GM12878 (cell line): ENCODE data around the gene SAXO1. TPM values are rescaled to one million over a fixed set of nuclear protein-coding genes. Genes with fewer than 3 reads are reported as not detected.

Source experiments
- ATAC-seq: fragments of 200-7000 bp; cut with Tn5 transposase; 3 replicates; pipeline ENCODE4 v1.9.1; 2020; ENCODE audit warnings: mild to moderate bottlenecking, moderate library complexity
- BruUV-seq: library from RNA; stranded (reverse); fragments of 400-500 nt; replicated peaks from 2 replicates; lab custom pipeline; 2021; lab: Mats Ljungman, UMichigan
- CTCF ChIA-PET: fragments of 300-600 bp; sonication (Branson Sonifier 250); formaldehyde crosslinking; extraction: SDS; loops from one replicate; lab custom pipeline; 2021; ENCODE audit warnings: inconsistent platforms; lab: Yijun Ruan, JAX
- POLR2A ChIA-PET: fragments of 350-600 bp; formaldehyde crosslinking; extraction: SDS; loops from one replicate; lab custom pipeline; 2021; ENCODE audit warnings: inconsistent platforms; lab: Charles Lee
- RAD21 ChIA-PET: fragments of 300-600 bp; sonication (Branson Sonifier 250); formaldehyde crosslinking; loops from one replicate; lab custom pipeline; 2023; ENCODE audit warnings: antibody characterized with exemption; ENCODE audit not compliant: unreplicated experiment; lab: Charles Lee
- SMC1A ChIA-PET: fragments of 300-600 bp; sonication (Branson Sonifier 250); formaldehyde crosslinking; loops from one replicate; lab custom pipeline; 2023; ENCODE audit not compliant: unreplicated experiment, uncharacterized antibody; lab: Charles Lee
- DNase-seq: peaks from one replicate; pipeline ENCODE4 v3.0.0-alpha.2; 2011; ENCODE audit warnings: low read depth, low spot score
- FAIRE-seq: peaks from 3 replicates; lab custom pipeline; 2011; peaks lifted over from hg19 to GRCh38; lab: Jason Lieb, UNC
- H2AFZ ChIP-seq: 2 replicates; pipeline ENCODE4 v1.6.0; 2011; ENCODE audit warnings: low read depth, low read length, control low read depth; ENCODE audit not compliant: control insufficient read depth
- H3K27ac ChIP-seq: 2 replicates; pipeline ENCODE4 v1.5.1; 2011; ENCODE audit warnings: control low read depth; ENCODE audit not compliant: control insufficient read depth, insufficient read depth
- H3K27me3 ChIP-seq, 2 experiments: replicated peaks in 1 of 2; 2 replicates each; pipeline versions ENCODE4 v1.6.0 to v1.6.1; 2011; ENCODE audit warnings: low read length in 1 of 2; ENCODE audit not compliant: control insufficient read depth in 2 of 2, insufficient read depth in 2 of 2
- H3K36me3 ChIP-seq, 2 experiments: 2 replicates each; pipeline ENCODE4 v1.5.1; 2011; ENCODE audit warnings: low read length in 1 of 2; ENCODE audit not compliant: control insufficient read depth in 2 of 2, insufficient read depth in 2 of 2
- H3K4me1 ChIP-seq: 2 replicates; pipeline ENCODE4 v1.6.1; 2011; ENCODE audit warnings: mild to moderate bottlenecking, low read length, moderate library complexity, mixed read lengths; ENCODE audit not compliant: control insufficient read depth, insufficient read depth
- H3K4me2 ChIP-seq: 2 replicates; pipeline ENCODE4 v1.6.0; 2011; ENCODE audit warnings: control low read depth; ENCODE audit not compliant: control insufficient read depth, insufficient read depth
- H3K4me3 ChIP-seq: fragments of 200-600 bp; sonication (generic); 2 replicates; pipeline ENCODE4 v1.5.1; 2016
- H3K79me2 ChIP-seq: 2 replicates; pipeline ENCODE4 v1.6.0; 2011; ENCODE audit warnings: low read length; ENCODE audit not compliant: control insufficient read depth, insufficient read depth
- H3K9ac ChIP-seq: 2 replicates; pipeline ENCODE4 v1.8.0; 2011; ENCODE audit warnings: low read length, control low read depth, mixed read lengths; ENCODE audit not compliant: control insufficient read depth, insufficient read depth
- H3K9me3 ChIP-seq: replicated peaks from 3 replicates; pipeline ENCODE4 v1.5.1; 2011; ENCODE audit warnings: mild to moderate bottlenecking, low read length; ENCODE audit not compliant: control insufficient read depth, insufficient read depth
- H4K20me1 ChIP-seq: 2 replicates; pipeline ENCODE4 v1.6.0; 2011; ENCODE audit not compliant: control insufficient read depth, insufficient read depth
- BHLHE40 ChIP-seq, 2 experiments: fragments of 450-650 bp in 1 of 2; IDR thresholded peaks; 2 replicates each; pipeline ENCODE4 v1.6.1; 2011 to 2017; ENCODE audit warnings: low read depth in 2 of 2, borderline replicate concordance in 1 of 2, improper control_type of control experiment in 1 of 2, low read length in 1 of 2, mild to moderate bottlenecking in 1 of 2
- CBX3 ChIP-seq: fragments of 200-600 bp; sonication (generic); IDR thresholded peaks from 2 replicates; pipeline ENCODE4 v1.6.1; 2016; ENCODE audit warnings: low read depth, borderline replicate concordance
- EGR1 ChIP-seq, 2 experiments: IDR thresholded peaks; 1 replicate in 1 of 2; 2 replicates in 1 of 2; pipeline ENCODE4 v1.6.1; 2011 to 2012; ENCODE audit warnings: low read depth in 2 of 2, low read length in 2 of 2, borderline replicate concordance in 1 of 2, mild to moderate bottlenecking in 1 of 2, moderate library complexity in 1 of 2
- MLLT1 ChIP-seq: fragments of 450-650 bp; IDR thresholded peaks from 2 replicates; pipeline ENCODE4 v1.6.1; 2016; ENCODE audit warnings: mild to moderate bottlenecking
- POU2F2 ChIP-seq: IDR thresholded peaks from 3 replicates; pipeline ENCODE4 v1.6.1; 2011; ENCODE audit warnings: low read depth, mild to moderate bottlenecking, low read length, borderline replicate concordance
- RBBP5 ChIP-seq: fragments of 200-600 bp; sonication (generic); conservative IDR thresholded peaks from 2 replicates; pipeline ENCODE4 v1.6.1; 2016
- SMAD1 ChIP-seq: fragments of 450-650 bp; IDR thresholded peaks from 2 replicates; pipeline ENCODE4 v1.6.1; 2018; ENCODE audit warnings: mild to moderate bottlenecking, low read depth; ENCODE audit not compliant: partially characterized antibody
- ZNF207 ChIP-seq: fragments of 450-650 bp; IDR thresholded peaks from 2 replicates; pipeline ENCODE4 v1.6.1; 2014; ENCODE audit warnings: antibody characterized with exemption, mild to moderate bottlenecking, borderline replicate concordance
- ZNF274 ChIP-seq: IDR thresholded peaks from one replicate; pipeline ENCODE4 v1.8.0; 2011; ENCODE audit not compliant: insufficient read length, insufficient read depth
- ZZZ3 ChIP-seq: IDR thresholded peaks from 2 replicates; pipeline ENCODE4 v1.6.1; 2011; ENCODE audit warnings: low read depth; ENCODE audit not compliant: control insufficient read depth, insufficient read length
- WGBS: methylation state at CpG from one replicate; pipeline ENCODE4 v1.1.6; 2016; ENCODE audit warnings: low lambda C conversion rate; ENCODE audit not compliant: insufficient replicate concordance, insufficient coverage; ENCODE audit errors: missing lambda C conversion rate; 5-methylcytosine and 5-hydroxymethylcytosine counted together
- in situ Hi-C: fragments of 300-500 bp; cut with MboI; formaldehyde crosslinking; loops from 9 replicates; pipeline ENCODE4 v1.14.3; 2018; ENCODE audit warnings: mixed read lengths
- intact Hi-C: fragments of 100-400 bp; cut with micrococcal nuclease; formaldehyde crosslinking; loops from one replicate; pipeline ENCODE4 v1.14.2; 2022; ENCODE audit not compliant: unreplicated experiment
- polyA plus RNA-seq, 11 experiments: library from polyadenylated mRNA; depleted of rRNA in 4 of 11; unstranded in 6 of 11; stranded (reverse) in 5 of 11; fragments of >200 nt; fragmentation: Nextera tagmentation in 4 of 11; fragmentation: Illumina TruSeq in 1 of 11; extraction: Ambion mirVana in 4 of 11; extraction: Trizol in 1 of 11; gene quantifications; 1 replicate in 1 of 11; 2 replicates in 10 of 11; pipeline versions ENCODE4 v1.2.1 to v1.2.3, GENCODE V29; 2011 to 2016; ENCODE audit warnings: inconsistent platforms in 2 of 11, missing spikeins in 2 of 11, low read depth in 1 of 11
- total RNA-seq, 4 experiments: library from RNA; depleted of rRNA in 3 of 4; stranded (reverse); fragments of >200 nt in 3 of 4; fragmentation: Illumina TruSeq in 1 of 4; extraction: Trizol in 1 of 4; gene quantifications; 2 replicates each; pipeline versions ENCODE4 v1.2.1 to v1.2.3, GENCODE V29; 2013 to 2021
- TF ChIP-seq, protein P1 (sequence below): fragments of 150-350 bp; IDR thresholded peaks from 2 replicates; pipeline ENCODE4 v1.6.1; 2016; ENCODE audit warnings: low read depth, low read length

SAXO1 gene
- total and polyA plus RNA-seq, 10 of the 15 experiments (the other 5 are each of a cell fraction or from before 2014, with no cell fraction given): under 0.01 to 0.01 TPM; not detected in 8

- no CpG with 5 or more reads among the region's 1 CpG for WGBS
- H3K27ac ChIP-seq: no peak overlapping the region
These were observed 52.8 kb downstream of the SAXO1 start for GRCh38 chr9:18980189-18980588.

DNA sequence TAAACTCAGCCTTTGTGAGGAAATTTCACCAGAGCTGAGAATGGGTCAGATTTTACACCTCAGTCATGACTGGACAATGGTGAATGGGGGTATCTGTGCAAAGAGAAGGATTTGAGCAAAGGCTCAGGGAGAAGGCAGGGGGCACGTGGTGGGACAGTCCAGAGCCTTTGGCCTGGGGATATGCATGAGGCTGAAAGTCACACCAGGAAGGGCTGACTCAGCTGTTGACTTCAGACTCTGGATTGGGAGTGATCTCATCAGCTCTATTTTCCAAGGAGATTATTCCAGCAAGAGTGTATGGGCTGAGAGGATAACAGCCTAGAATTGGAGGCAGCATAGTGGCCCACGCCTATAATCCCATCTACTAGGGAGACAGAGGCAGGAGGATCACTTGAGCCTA lies 53.6 kb downstream of the SAXO1 start:
- ChIA-PET POLR2A (no interaction called here), RAD21 (no interaction called here), CTCF (no interaction called here), SMC1A (no interaction called here)
- ATAC-seq: no peak
- intact Hi-C loops (no loop called here), in situ Hi-C loops (no loop called here)
- Histone ChIP-seq H4K20me1 (no peaks in the 10 kb centered on the region), H3K4me2 (no peak overlapping the region), H3K9me3 (no peaks in the 10 kb centered on the region), H3K9ac (no peak overlapping the region), H3K27me3 (no peaks in the 10 kb centered on the region; a peak in 1 of 4 replicates), H3K4me3 (no peak overlapping the region), H3K79me2 (no peaks in the 10 kb centered on the region), H2AFZ (no peak overlapping the region), H3K4me1 (no peaks in the 10 kb centered on the region), H3K36me3 (no peaks in the 10 kb centered on the region), H3K27ac (no peak overlapping the region)
- BruUV-seq: no TSS peak
- DNase-seq: no peak
- FAIRE-seq: no peak
- WGBS: 0% methylated on average over 2 of the region's 2 CpGs
- TF ChIP-seq, protein P1, sequence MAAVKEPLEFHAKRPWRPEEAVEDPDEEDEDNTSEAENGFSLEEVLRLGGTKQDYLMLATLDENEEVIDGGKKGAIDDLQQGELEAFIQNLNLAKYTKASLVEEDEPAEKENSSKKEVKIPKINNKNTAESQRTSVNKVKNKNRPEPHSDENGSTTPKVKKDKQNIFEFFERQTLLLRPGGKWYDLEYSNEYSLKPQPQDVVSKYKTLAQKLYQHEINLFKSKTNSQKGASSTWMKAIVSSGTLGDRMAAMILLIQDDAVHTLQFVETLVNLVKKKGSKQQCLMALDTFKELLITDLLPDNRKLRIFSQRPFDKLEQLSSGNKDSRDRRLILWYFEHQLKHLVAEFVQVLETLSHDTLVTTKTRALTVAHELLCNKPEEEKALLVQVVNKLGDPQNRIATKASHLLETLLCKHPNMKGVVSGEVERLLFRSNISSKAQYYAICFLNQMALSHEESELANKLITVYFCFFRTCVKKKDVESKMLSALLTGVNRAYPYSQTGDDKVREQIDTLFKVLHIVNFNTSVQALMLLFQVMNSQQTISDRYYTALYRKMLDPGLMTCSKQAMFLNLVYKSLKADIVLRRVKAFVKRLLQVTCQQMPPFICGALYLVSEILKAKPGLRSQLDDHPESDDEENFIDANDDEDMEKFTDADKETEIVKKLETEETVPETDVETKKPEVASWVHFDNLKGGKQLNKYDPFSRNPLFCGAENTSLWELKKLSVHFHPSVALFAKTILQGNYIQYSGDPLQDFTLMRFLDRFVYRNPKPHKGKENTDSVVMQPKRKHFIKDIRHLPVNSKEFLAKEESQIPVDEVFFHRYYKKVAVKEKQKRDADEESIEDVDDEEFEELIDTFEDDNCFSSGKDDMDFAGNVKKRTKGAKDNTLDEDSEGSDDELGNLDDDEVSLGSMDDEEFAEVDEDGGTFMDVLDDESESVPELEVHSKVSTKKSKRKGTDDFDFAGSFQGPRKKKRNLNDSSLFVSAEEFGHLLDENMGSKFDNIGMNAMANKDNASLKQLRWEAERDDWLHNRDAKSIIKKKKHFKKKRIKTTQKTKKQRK: no peak
- TF ChIP-seq SMAD1 (no peak), ZNF207 (no peak), EGR1 (IDR thresholded peaks at IDR 0.05; ENCODE audit: borderline replicate concordance in 1 of 2, low read depth in 2 of 2, low read length in 2 of 2) (no peak)

More at GRCh38 chr9:18980189-18980588, 52.8 kb downstream of the SAXO1 start:
- Histone ChIP-seq H3K27me3 (no peaks in the 10 kb centered on the region; a peak in 1 of 4 replicates), H3K4me3 (no peak overlapping the region), H3K36me3 (no peaks in the 10 kb centered on the region), H3K4me1 (no peaks in the 10 kb centered on the region), H2AFZ (no peak overlapping the region), H3K9me3 (no peaks in the 10 kb centered on the region), H3K79me2 (no peaks in the 10 kb centered on the region), H3K9ac (no peak overlapping the region), H3K4me2 (no peak overlapping the region), H4K20me1 (no peaks in the 10 kb centered on the region)
- ChIA-PET CTCF (interaction anchor here (0.7 kb wide), 1 partner anchor 9 kb away, joined by 3 read pairs; no protein-coding TSS in a partner anchor), RAD21 (no interaction called here), SMC1A (no interaction called here), POLR2A (no interaction called here)
- BruUV-seq: no TSS peak
- no peak for FAIRE-seq
- intact Hi-C loops (no loop called here), in situ Hi-C loops (no loop called here)
- ATAC-seq: no peak
- TF ChIP-seq POU2F2: no peak
- TF ChIP-seq CBX3: no peak
- no peak for TF ChIP-seq RBBP5
- no peak for TF ChIP-seq ZZZ3
- no peak for TF ChIP-seq BHLHE40 (IDR thresholded peaks at IDR 0.05; ENCODE audit: borderline replicate concordance in 1 of 2, low read depth in 2 of 2, low read length in 1 of 2)
- TF ChIP-seq ZNF274: no peak
- no peak for TF ChIP-seq MLLT1
- no peak for DNase-seq
